HG03025 (cell line): Measurements from ENCODE around the gene CORIN.
"Not testable (repeated sequence)": the region's sequence is repeated elsewhere in the genome, so short reads cannot be mapped to it uniquely, and the experiment has no call there.

ENCODE experiments used
- ATAC-seq: cut with Tn5 transposase; IDR thresholded peaks from one replicate; pipeline ENCODE4 v1.9.1; 2021; ENCODE audit warnings: mild to moderate bottlenecking, moderate library complexity; ENCODE audit not compliant: unreplicated experiment, low FRiP score

Gene CORIN

DNA sequence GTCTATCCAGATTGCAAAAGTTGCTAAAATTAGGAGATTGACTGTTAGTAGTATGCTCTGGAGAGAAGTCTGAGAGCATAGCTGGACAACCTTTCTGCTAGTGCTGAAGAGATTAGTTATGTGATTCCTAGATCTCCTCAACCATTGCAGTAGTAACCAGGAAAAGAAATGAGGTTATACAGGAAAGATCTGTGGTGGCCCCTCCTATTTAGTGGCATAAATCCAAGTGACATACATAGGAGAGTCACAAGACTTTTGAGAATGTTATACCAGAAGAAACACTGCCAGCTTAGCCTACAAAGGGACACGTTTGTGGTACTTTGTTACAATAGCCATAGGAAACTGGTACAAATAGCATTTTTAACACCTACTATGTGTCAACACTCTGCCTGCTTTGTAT is 247.5 kb downstream of the CORIN start:
- ATAC-seq = no peak

- ATAC-seq = no peak
These were observed 258.6 kb downstream of the CORIN start for GRCh38 chr4:47579235-47579634.

- ATAC-seq = no peak
These were observed 259.9 kb downstream of the CORIN start for GRCh38 chr4:47577779-47578553.

DNA sequence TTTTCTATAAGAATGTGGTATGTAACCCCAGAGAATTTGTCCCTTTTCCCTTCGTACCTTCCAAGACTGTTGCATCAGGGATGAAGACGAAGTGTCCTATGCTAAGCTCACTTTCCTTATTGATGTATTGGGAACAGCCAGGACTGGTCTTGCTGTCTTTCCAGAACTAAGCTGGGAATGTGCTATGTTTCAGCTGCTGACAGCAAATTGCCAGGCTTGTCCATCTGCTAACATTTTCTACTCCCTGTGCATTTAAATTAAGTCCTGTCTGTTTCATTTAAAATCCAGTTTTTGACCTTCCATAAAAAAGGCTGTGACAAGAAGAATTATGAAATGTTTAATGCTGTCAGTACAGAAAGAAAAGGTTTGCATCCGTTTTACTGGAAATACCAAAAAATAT is 264.9 kb downstream of the CORIN start:
- no peak for ATAC-seq

DNA sequence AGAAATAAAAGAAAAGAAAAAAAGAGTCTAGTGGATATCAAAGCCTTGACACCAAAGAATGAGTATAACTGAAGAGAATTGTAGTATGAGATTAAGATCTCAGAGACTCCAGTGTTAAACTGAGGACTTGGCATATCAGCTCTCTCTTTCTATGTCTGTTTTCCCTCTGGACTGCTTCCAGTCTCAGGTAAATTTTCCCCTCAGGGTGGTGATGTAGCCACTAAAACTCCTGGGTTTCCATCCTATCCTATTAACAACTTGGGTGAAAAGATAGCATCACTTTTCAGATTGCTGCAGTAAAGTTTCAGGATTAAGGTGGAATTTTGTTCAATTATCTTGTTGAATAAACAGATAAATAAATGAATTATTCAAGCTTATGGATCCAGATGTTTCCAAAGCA is 267.1 kb downstream of the CORIN start:
- ATAC-seq = no peak

DNA sequence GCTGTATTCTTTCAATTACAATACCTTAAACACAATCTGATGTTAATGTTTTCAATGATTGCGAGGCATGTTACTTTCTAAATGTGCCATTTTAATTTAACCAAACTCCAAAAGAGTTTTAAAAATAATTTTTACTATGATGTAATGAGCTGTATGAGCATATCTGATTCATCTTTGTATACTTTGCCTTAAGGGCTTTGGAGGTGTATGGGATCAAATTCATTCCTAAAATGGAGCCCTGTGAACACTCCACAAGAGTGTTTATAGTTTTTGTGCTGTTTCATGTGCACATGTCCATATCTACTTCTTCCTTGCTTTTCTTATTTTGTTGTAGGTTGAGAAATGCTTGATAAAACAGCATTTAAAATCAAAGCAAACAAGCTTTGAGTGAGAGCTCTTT is 270.4 kb downstream of the CORIN start:
- ATAC-seq = no peak

DNA sequence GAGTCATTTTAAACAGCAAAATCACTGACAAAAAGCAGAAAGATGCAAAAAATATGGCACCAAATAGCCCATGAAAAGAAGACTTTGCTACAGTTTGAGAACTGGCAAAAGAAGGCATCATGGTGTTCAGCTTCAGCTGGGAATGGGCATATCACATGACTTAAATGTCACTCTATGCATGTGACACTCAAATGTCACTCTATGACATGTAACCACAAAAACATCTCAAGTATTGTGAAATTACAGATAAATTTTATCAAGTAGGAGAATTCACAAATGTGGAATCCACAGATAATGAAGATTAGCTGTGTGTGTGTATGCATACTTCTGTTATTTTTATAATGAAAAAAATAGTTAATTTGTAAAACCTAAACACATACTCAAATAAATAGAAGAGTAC is 270.9 kb downstream of the CORIN start:
- ATAC-seq = no peak

GRCh38 chr4:47566566-47566965 is 271.3 kb downstream of the CORIN start:
- no peak for ATAC-seq

DNA sequence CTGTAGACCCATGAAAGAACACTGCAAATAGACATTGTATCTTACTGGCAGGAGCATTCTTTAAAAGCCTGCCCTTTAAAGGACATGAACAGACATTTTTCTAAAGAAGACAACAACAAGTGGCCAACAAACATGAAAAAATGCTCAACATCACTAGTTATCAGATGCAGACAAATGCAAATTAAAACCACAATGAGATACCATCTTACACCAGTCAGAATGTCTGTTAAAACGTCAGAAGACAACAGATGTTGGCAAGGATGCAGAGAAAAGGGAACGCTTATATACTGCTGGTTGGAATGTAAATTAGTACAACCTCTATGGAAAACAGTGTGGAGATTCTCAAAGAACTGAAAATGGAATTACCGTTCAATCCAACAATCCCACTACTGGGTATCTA is 275.6 kb downstream of the CORIN start:
- ATAC-seq = no peak

GRCh38 chr4:47561331-47561730 is 276.5 kb downstream of the CORIN start:
- no peak for ATAC-seq

DNA sequence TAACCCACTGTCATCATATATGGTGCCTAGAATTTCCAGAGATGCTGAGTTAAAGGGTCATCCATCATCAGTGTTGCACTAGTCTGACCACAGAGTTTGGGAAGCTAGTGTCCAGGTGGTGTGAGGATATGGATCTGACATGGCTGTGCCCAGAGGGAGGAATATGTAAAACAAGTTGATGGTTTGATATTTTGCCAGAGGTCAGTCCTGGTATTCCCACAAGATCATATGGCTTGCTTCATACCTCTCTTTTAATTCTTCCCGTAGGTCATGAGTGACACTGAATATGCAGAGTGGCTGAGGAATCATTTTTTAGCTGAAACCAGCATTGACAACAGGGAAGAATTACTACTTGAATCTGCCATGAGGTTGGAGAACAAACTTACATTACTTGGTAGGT is 277.2 kb downstream of the CORIN start:
- no peak for ATAC-seq

DNA sequence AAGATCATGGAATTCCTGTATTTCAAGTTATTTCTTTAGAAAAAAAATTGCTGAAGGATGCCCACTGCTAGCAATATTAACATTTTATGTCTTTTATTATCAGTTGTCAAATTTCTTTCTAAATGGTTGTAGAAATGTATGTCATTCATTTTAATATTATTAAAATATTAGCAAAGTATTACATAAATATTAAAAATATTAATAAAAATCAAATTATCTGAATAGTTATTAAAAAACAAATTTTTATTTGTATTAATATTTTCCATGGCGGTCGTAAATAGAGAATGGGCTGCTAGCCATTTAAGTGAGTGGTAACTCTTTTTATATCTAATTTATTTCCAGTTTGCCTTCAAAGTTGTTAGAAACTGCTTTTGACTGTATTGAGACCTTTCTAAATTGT is 280.6 kb downstream of the CORIN start:
- ATAC-seq = no peak

DNA sequence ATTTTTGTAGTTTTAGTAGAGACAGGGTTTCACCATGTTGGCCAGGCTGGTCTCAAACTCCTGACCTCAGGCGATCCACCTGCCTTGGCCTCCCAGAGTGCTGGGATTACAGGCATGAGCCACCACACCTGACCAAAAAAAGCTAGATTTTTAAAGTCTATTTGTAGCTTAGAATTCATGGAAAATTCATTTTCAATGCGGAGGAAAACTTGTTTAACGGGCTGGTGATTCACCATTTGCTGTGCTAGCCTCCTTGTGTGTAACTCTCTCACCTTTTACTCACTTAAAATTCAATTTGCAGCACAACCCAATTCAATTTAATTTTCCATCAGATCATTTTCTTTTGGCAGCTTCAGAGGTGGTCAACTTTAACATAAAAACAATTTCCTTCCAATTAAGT is 281.9 kb downstream of the CORIN start:
- ATAC-seq = not testable (repeated sequence)

GRCh38 chr4:47553329-47554125 is 284.3 kb downstream of the CORIN start:
- no peak for ATAC-seq

- no peak for ATAC-seq
These were observed 286.2 kb downstream of the CORIN start for GRCh38 chr4:47551682-47552081.

GRCh38 chr4:47550899-47551548 is 286.8 kb downstream of the CORIN start:
- ATAC-seq = no peak

- ATAC-seq = not testable (repeated sequence)
These were observed 287.5 kb downstream of the CORIN start for GRCh38 chr4:47550357-47550756.
